ENCODE results near the gene NCK2. TPM values are rescaled to one million over a fixed set of nuclear protein-coding genes. Genes with fewer than 3 reads are reported as not detected.

The NCK2 gene
- total RNA-seq, 1 experiment from 2014 or later = 49.2 TPM

- Mint-ChIP-seq H3K4me3 (no peak overlapping the region; a peak in 1 of 5 replicates), H3K27me3 (ENCODE audit: low read depth) (no peaks in the 10 kb centered on the region), H3K4me1 (peaks cover 53 to 58% of the 10 kb centered on the region in 2 experiments), H3K9me3 (no peaks in the 10 kb centered on the region; a peak in 1 of 5 replicates), H3K36me3 (ENCODE audit: insufficient read depth in 1 of 3, low read depth in 3 of 3) (no peaks in the 10 kb centered on the region; a peak in 2 of 7 replicates), H3K27ac (peak overlapping the region in 1 of 3 experiments; percentile 32; a peak in 2 of 7 replicates)
- Histone ChIP-seq H3T11ph (ENCODE audit: low read length) (no peak overlapping the region), H3K4ac (ENCODE audit: low read depth, low read length) (no peak overlapping the region), H2AFZ (ENCODE audit: low read length) (no peak overlapping the region), H3K27me3 (ENCODE audit: insufficient read depth, low read length) (no peaks in the 10 kb centered on the region), H3K79me2 (ENCODE audit: insufficient read depth, low read length) (peaks cover 9% of the 10 kb centered on the region), H3K14ac (ENCODE audit: insufficient read depth, low read length) (no peak overlapping the region), H2BK15ac (ENCODE audit: low read depth, low read length) (no peak overlapping the region), H4K91ac (ENCODE audit: insufficient read length, low read depth, low read length) (no peak overlapping the region), H2BK120ac (ENCODE audit: low read depth, low read length, poor library complexity, severe bottlenecking) (no peak overlapping the region), H3K18ac (ENCODE audit: insufficient read length, low read depth, low read length) (no peak overlapping the region), H2BK20ac (ENCODE audit: low read depth, low read length, poor library complexity, severe bottlenecking) (no peak overlapping the region), H4K8ac (replicated peaks; ENCODE audit: insufficient read length, low read depth, low read length) (no peak overlapping the region), H3K56ac (ENCODE audit: insufficient read length, low read depth, low read length) (no peak overlapping the region), H2BK12ac (ENCODE audit: insufficient read length, low read depth, low read length) (no peak overlapping the region), H3K4me2 (ENCODE audit: insufficient read depth, insufficient read length, low read length) (no peak overlapping the region), H3K4me1 (ENCODE audit: insufficient read depth, low read length) (peaks cover 10% of the 10 kb centered on the region; the same call in 1 of the 2 replicates), H3K27ac (ENCODE audit: insufficient read length, low read depth, low read length) (no peak overlapping the region), H2AK5ac (ENCODE audit: insufficient read length, low read length) (no peak overlapping the region), H3K23me2 (ENCODE audit: insufficient read length, low read depth, low read length, poor library complexity, severe bottlenecking) (no peaks in the 10 kb centered on the region), H3K79me1 (ENCODE audit: insufficient read depth, low read depth, low read length, poor library complexity, severe bottlenecking) (peaks cover 4% of the 10 kb centered on the region), H2BK5ac (ENCODE audit: insufficient read length, low read length) (no peak overlapping the region), H3K23ac (ENCODE audit: insufficient read length, low read depth, low read length) (no peak overlapping the region), H3K9ac (ENCODE audit: extremely low read depth, insufficient read length, low read length) (no peak overlapping the region), H4K5ac (ENCODE audit: insufficient read length, low read depth, low read length) (no peak overlapping the region), H4K20me1 (ENCODE audit: control insufficient read depth, insufficient read depth, insufficient read length) (no peaks in the 10 kb centered on the region), H3K9me3 (ENCODE audit: control insufficient read depth, low read depth, low read length) (no peaks in the 10 kb centered on the region)
- TF ChIP-seq CTCF (conservative IDR thresholded peaks at IDR 0.05) = no peak
- WGBS (ENCODE audit: extremely low coverage, insufficient read length, low lambda C conversion rate) = no CpG with 5 or more reads among the region's 8 CpGs
- DNase-seq = no peak
Measured at GRCh38 chr2:105808423-105809096, 63.8 kb downstream of the NCK2 start.
